Activated naive CD8-positive, alpha-beta T cell (primary cell): ENCODE measurements around the gene KSR1.
A peak's percentile ranks its signal among the peaks of the same experiment; 100 is the strongest.
"Not testable (repeated sequence)": the region's sequence is repeated elsewhere in the genome, so short reads cannot be mapped to it uniquely, and the experiment has no call there.

Experiments used
- H3K27ac Mint-ChIP-seq: one replicate; pipeline ENCODE4 v1.8.0; 2021; ENCODE audit warnings: mixed read lengths
- H3K27me3 Mint-ChIP-seq: one replicate; pipeline ENCODE4 v1.8.0; 2021; ENCODE audit warnings: mixed read lengths
- H3K36me3 Mint-ChIP-seq: one replicate; pipeline ENCODE4 v1.8.0; 2021; ENCODE audit warnings: mixed read lengths
- H3K4me1 Mint-ChIP-seq: one replicate; pipeline ENCODE4 v1.8.0; 2021; ENCODE audit warnings: low read depth, mixed read lengths
- H3K4me3 Mint-ChIP-seq: one replicate; pipeline ENCODE4 v1.8.0; 2021; ENCODE audit warnings: mild to moderate bottlenecking, mixed read lengths
- H3K9me3 Mint-ChIP-seq: one replicate; pipeline ENCODE4 v1.8.0; 2021; ENCODE audit warnings: low read depth, mixed read lengths

The KSR1 gene

DNA sequence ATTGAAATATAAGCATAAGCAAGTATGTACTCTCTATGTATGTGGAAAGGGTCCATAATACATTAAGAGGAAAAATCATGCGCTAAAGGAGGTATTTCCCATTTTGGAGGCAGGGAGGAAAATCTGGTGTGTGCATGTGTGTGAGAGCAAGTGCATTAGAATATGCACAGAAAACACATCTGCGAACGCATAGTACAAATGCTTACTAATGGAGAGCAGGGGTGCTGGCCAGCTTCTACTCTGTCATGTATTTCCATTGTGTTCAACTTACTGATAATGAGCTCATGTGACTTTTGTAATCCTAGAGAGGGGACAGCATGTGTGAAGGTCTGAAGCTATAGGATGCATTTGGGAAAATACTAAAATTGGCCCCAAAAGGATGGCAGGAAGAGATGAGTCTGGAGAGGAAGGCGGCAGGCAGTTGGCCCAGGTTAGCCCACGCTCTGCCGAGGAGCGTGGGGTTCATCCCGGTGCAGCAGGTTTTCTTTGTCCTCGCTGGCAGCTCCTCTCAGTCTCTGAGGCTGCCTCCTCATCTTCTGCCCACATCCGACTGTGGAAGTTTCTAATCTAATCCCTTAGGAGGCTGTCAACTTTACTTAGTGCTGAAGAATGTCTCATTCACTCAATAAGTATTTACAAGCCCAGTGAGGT, 17.8 kb upstream of the KSR1 start:
- Mint-ChIP-seq H3K9me3 (no peaks in the 10 kb centered on the region), H3K27me3 (no peaks in the 10 kb centered on the region), H3K4me3 (no peak overlapping the region), H3K27ac (no peak overlapping the region), H3K4me1 (no peaks in the 10 kb centered on the region), H3K36me3 (no peaks in the 10 kb centered on the region)

DNA sequence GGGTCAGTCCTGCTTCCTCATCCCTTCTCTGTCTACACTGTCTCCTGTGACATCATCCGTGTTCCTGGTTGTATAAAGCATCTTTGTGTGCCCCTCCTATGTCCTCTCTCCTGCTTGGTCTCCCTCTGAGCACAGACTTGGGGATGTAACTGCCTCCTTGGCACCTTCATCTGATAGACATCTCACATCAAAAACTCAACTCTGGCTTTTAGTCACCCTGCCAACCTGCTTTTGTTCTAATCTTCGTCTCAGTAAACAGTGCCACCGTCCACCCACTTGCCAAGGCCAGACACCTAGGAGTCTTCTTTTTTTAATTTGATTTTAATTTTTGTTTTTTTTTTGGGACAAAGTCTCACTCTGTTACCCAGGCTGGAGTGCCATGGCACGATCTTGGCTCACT, 16.9 kb upstream of the KSR1 start:
- Mint-ChIP-seq H3K4me1 (no peaks in the 10 kb centered on the region), H3K36me3 (no peaks in the 10 kb centered on the region), H3K27ac (no peak overlapping the region), H3K9me3 (no peaks in the 10 kb centered on the region), H3K4me3 (no peak overlapping the region), H3K27me3 (no peaks in the 10 kb centered on the region)

DNA sequence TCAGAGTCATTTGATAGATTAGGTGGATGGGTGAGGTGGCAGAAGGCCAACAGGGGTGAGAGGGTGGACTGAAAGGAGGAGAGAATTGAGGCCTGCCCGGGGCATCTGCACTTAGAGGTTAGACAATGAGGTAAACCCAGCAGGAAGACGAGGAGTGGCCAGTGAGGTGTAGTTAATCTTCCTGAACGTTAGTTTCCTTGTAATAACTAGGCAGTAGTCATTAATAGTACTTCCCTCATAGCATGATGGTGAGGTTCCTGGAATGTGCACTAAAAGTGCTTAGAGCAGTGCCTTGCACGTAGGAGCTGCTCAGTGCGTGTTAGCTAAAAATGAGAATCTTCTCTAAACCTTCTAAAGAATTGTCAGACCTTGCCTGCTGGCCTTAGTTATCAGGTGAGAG, 13.5 kb upstream of the KSR1 start:
- Mint-ChIP-seq H3K9me3 (no peaks in the 10 kb centered on the region), H3K4me1 (no peaks in the 10 kb centered on the region), H3K4me3 (no peak overlapping the region), H3K36me3 (no peaks in the 10 kb centered on the region), H3K27ac (no peak overlapping the region), H3K27me3 (no peaks in the 10 kb centered on the region)

DNA sequence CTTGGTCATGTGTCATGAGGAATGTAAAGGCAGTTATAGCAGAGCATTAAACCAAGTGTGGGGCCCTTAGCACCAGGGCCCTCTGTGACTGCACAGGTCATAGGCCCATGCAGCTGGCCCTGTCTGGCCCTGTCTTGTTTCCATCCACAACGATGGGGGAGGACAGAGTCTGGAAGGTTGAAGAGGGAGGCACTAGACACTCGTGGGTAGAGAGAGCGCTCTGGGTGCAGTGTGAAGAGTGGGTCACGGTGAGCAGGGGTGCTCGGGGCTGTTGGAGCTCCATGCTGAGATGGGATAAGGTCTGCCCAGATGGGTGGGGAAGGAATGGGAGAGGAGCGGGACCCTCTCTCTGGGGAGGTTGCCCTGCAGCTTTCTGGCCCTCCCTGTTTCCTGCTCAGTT, 12.8 kb upstream of the KSR1 start:
- H3K4me1 Mint-ChIP-seq, result no peaks in the 10 kb centered on the region
- H3K27me3 Mint-ChIP-seq, result no peaks in the 10 kb centered on the region
- no peak overlapping the region for H3K4me3 Mint-ChIP-seq
- H3K9me3 Mint-ChIP-seq, result no peaks in the 10 kb centered on the region
- no peaks in the 10 kb centered on the region for H3K36me3 Mint-ChIP-seq
- no peak overlapping the region for H3K27ac Mint-ChIP-seq

- H3K4me3 Mint-ChIP-seq, result no peak overlapping the region
- H3K4me1 Mint-ChIP-seq, result no peaks in the 10 kb centered on the region
- H3K27ac Mint-ChIP-seq, result no peak overlapping the region
- H3K9me3 Mint-ChIP-seq, result no peaks in the 10 kb centered on the region
- no peaks in the 10 kb centered on the region for H3K36me3 Mint-ChIP-seq
- H3K27me3 Mint-ChIP-seq, result no peaks in the 10 kb centered on the region
These were observed 10.3 kb upstream of the KSR1 start for GRCh38 chr17:27445971-27446370.

DNA sequence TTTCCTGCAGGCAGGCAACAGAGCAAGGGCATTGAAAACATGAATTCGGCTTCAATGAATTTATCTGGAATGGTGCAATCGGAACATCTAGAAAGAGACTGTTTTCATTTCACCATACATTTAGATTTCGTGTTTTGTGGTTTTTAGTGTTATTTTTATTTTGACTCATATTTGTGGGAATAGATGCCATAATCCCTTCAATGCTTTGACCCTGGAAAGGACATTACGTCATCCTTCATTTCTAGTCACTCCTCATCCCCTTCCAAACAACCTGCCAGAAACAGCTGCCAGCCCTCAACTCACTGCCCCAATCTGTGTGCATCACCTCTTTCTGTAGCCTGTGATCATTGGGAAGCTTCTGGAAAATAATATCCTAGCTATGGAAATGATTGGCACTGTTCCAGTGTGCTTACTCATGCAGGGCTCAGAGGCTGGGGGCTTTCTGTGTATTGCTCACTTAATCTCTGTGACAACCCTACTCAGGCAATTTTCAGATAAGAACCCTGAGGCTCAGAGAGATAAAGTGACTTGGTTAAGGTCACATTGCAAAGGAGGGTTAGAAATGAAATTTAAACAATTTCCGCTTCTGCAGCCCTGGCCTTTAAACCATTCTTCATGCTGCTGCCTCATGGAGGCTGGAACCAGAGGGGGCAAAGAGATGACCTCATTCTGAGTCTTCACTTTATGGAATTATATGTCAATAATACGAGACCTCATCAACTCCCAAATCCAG, 9.5 kb upstream of the KSR1 start:
- H3K27me3 Mint-ChIP-seq, result no peaks in the 10 kb centered on the region
- H3K27ac Mint-ChIP-seq, result no peak overlapping the region
- no peaks in the 10 kb centered on the region for H3K4me1 Mint-ChIP-seq
- H3K9me3 Mint-ChIP-seq, result no peaks in the 10 kb centered on the region
- H3K4me3 Mint-ChIP-seq, result no peak overlapping the region
- H3K36me3 Mint-ChIP-seq, result no peaks in the 10 kb centered on the region

DNA sequence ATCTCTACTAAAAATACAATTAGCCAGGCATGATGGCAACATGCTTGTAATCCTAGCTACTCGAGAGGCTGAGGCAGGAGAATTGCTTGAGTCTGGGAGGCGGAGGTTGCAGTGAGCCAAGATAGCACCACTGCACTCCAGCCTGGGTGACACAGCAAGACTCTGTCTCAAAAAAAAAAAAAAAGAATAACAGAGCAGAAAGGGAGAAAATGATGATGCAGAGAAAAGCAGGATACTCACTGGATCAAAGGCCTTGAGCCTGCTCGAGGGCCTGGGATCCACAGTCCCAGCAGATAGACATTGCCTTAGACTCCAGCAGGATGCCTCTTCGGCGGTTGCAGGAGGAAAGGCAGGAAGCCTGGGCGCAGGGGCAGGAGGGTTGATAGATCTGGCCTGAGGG, 7.7 kb upstream of the KSR1 start:
- not testable (repeated sequence) for H3K9me3 Mint-ChIP-seq, H3K4me1 Mint-ChIP-seq

DNA sequence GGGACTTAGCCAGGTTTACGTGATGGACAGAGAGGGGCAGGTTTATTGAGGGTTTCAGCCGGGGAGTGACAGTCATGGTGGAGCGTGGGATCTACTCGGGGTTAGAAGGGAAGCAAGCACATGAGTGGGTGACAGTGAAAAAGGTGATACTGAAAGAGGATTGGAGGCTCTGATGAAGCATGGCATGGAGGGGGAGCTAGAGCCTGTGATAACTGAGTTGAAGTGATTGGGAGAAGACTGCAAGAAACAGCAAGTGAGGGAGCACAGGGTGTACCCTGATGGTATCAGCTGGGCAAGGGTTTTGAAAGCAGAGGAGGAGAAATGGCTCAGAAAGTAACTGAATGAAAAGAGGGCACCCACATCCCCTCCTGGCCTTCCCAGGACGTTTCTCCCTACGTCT, 6.7 kb upstream of the KSR1 start:
- Mint-ChIP-seq H3K4me3 (no peak overlapping the region), H3K27ac (no peak overlapping the region), H3K36me3 (no peaks in the 10 kb centered on the region)

More for the DNA sequence above, 7.7 kb upstream of the KSR1 start:
- not testable (repeated sequence) for H3K27me3 Mint-ChIP-seq, H3K36me3 Mint-ChIP-seq, H3K27ac Mint-ChIP-seq, H3K4me3 Mint-ChIP-seq

DNA sequence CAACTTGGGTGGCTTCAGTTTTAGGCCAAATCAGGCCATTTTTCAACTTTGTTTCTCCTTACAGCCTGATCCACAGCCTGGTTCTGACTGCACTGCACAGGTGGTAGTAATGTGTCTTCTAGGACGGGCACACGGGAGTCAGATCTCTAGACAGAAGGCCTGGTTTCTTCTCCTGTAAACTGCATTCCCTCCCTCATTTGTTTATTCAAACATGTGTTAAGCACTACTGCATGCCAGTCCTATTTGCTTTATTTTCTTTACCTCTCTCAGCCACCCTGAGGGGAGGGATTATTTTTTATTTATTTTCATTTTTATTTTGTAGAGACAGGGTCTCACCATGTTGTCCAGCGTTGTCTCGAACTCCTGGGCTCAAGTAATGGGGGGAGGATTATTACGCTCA, 6.3 kb upstream of the KSR1 start:
- Mint-ChIP-seq H3K4me1 (peaks cover 2% of the 10 kb centered on the region), H3K9me3 (no peaks in the 10 kb centered on the region), H3K27ac (no peak overlapping the region), H3K4me3 (no peak overlapping the region), H3K27me3 (no peaks in the 10 kb centered on the region), H3K36me3 (no peaks in the 10 kb centered on the region)

More for the DNA sequence above, 6.7 kb upstream of the KSR1 start:
- Mint-ChIP-seq H3K27me3 (no peaks in the 10 kb centered on the region), H3K9me3 (no peaks in the 10 kb centered on the region), H3K4me1 (no peaks in the 10 kb centered on the region)

DNA sequence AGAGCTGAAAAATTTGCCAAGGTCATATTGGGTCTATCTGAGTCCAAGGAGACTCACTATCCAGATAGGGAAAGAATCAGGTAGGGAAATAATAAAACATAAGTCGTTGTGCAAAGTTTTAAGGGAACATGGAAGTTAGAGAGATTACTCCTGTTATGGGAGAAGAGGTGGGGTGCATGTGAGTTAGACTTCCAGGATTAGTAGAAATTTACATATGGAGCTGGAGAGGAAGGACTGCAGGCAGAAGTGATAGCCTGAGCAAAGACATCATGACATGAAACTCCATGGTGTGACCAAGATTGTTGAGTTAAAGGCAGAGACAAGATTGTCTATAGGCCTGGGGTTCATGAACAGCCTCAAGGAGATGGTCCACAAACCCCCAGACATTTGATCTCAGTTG, 5.8 kb upstream of the KSR1 start:
- Mint-ChIP-seq H3K36me3 (no peaks in the 10 kb centered on the region), H3K4me3 (no peak overlapping the region), H3K27ac (no peak overlapping the region), H3K4me1 (peaks cover 6% of the 10 kb centered on the region), H3K9me3 (no peaks in the 10 kb centered on the region), H3K27me3 (no peaks in the 10 kb centered on the region)

DNA sequence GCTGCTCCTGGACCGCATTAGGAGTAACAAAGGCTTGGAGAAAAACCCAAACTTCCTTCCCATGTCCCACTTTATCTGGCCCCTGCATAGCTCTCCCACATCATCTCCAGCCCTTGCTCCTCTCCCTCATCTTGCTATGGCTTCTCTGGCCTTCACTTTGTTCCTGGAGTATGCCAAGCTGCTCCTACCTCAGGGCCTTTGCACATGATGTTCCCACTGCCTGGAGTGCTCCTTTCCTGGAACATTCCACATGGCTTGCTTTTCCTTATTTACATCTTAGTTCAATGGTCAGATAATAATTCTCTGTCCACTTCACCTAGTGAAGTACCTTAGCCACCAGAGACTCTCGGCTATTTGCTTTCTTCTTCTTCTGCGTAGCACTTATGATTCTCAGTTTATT, 4.3 kb upstream of the KSR1 start:
- no peak overlapping the region for H3K27ac Mint-ChIP-seq
- H3K27me3 Mint-ChIP-seq, result no peaks in the 10 kb centered on the region
- no peaks in the 10 kb centered on the region for H3K36me3 Mint-ChIP-seq
- no peaks in the 10 kb centered on the region for H3K9me3 Mint-ChIP-seq
- no peak overlapping the region for H3K4me3 Mint-ChIP-seq
- H3K4me1 Mint-ChIP-seq, result peaks cover 9% of the 10 kb centered on the region

- Mint-ChIP-seq H3K36me3 (no peaks in the 10 kb centered on the region), H3K27me3 (no peaks in the 10 kb centered on the region), H3K27ac (no peak overlapping the region), H3K4me3 (no peak overlapping the region), H3K4me1 (peaks cover 17% of the 10 kb centered on the region), H3K9me3 (no peaks in the 10 kb centered on the region)
These were observed 3.4 kb upstream of the KSR1 start for GRCh38 chr17:27452828-27453227.

DNA sequence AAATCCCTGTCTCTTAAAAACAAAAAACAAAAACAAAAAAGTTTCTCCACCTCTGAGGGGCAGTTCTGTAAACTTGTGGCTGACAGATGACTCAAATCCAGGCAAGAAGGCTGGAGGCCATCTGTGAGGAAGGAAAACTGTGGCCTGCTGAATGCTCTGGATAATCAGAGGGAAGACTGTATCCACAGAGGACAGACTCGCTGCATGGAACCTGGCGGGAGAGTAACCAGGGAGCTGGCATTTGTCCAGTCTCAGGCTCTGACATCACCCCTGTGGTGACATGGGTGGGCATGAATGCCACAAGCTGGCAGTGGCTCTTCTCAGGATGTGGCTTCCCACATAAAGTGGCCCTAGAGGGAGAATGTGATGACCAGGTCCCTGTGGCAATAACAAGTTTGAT, 2.8 kb upstream of the KSR1 start:
- H3K9me3 Mint-ChIP-seq, result no peaks in the 10 kb centered on the region
- peaks cover 22% of the 10 kb centered on the region for H3K4me1 Mint-ChIP-seq
- no peaks in the 10 kb centered on the region for H3K27me3 Mint-ChIP-seq
- H3K27ac Mint-ChIP-seq, result no peak overlapping the region
- no peaks in the 10 kb centered on the region for H3K36me3 Mint-ChIP-seq
- H3K4me3 Mint-ChIP-seq, result no peak overlapping the region

DNA sequence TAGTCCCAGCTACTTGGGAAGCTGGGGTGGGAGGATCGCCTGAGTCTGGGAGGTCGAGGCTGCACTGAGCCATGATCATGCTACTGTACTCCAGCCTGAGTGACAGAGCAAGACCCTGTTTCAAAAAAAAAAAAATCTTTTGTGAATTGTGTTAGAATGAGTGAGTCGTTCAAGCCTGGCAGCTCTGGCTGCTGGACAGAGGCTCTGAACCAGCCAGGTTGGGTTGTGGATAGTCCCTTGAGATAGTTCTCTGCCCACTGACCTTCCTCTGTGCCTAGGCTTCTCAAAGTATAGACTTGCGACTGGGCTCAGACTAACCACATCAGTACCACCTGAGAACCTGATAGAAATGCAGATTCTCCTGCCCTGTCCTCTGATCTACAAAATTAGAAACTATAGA, 2.2 kb upstream of the KSR1 start:
- H3K9me3 Mint-ChIP-seq, result no peaks in the 10 kb centered on the region
- H3K27ac Mint-ChIP-seq, result no peak overlapping the region
- no peaks in the 10 kb centered on the region for H3K36me3 Mint-ChIP-seq
- H3K27me3 Mint-ChIP-seq, result no peaks in the 10 kb centered on the region
- no peak overlapping the region for H3K4me3 Mint-ChIP-seq
- peaks cover 28% of the 10 kb centered on the region for H3K4me1 Mint-ChIP-seq

GRCh38 chr17:27455236-27455913, 873 bp upstream of the KSR1 start:
- Mint-ChIP-seq H3K4me1 (peaks cover 31% of the 10 kb centered on the region), H3K27me3 (no peaks in the 10 kb centered on the region), H3K27ac (peak overlapping the region; percentile 4), H3K4me3 (peak overlapping the region; percentile 83), H3K36me3 (no peaks in the 10 kb centered on the region), H3K9me3 (no peaks in the 10 kb centered on the region)
